NCI-H146 treated with DMSO at 0.1 percent for 48 hours (cell line): ENCODE measurements around the gene TDRD15.
"Not testable (repeated sequence)": the region's sequence is repeated elsewhere in the genome, so short reads cannot be mapped to it uniquely, and the experiment has no call there.

ENCODE experiments used
- DNase-seq: peaks from one replicate; lab custom pipeline; 2025; ENCODE audit not compliant: unreplicated experiment; lab: John Stamatoyannopoulos, UW

The TDRD15 gene

GRCh38 chr2:21142149-21142548, 18.4 kb downstream of the TDRD15 start:
- no peak for DNase-seq

- no peak for DNase-seq
These were observed 22.9 kb downstream of the TDRD15 start for GRCh38 chr2:21146638-21147037.

- no peak for DNase-seq
These were observed 24.9 kb downstream of the TDRD15 start for GRCh38 chr2:21148718-21149117.

- not testable (repeated sequence) for DNase-seq
These were observed 27.5 kb downstream of the TDRD15 start for GRCh38 chr2:21151234-21151633.

- no peak for DNase-seq
These were observed 31.8 kb downstream of the TDRD15 start for GRCh38 chr2:21155365-21156136.

- no peak for DNase-seq
These were observed 37.4 kb downstream of the TDRD15 start for GRCh38 chr2:21161122-21161521.

GRCh38 chr2:21161832-21162614, 38.3 kb downstream of the TDRD15 start:
- DNase-seq, result no peak

GRCh38 chr2:21162615-21162878, 38.8 kb downstream of the TDRD15 start:
- DNase-seq, result no peak

GRCh38 chr2:21163213-21163612, 39.4 kb downstream of the TDRD15 start:
- no peak for DNase-seq

- DNase-seq, result no peak
These were observed 41.6 kb downstream of the TDRD15 start for GRCh38 chr2:21165350-21165749.

GRCh38 chr2:21175895-21176646, 52.3 kb downstream of the TDRD15 start:
- DNase-seq, result no peak

- no peak for DNase-seq
These were observed 58.2 kb downstream of the TDRD15 start for GRCh38 chr2:21181957-21182356.

- DNase-seq, result no peak
These were observed 59.5 kb downstream of the TDRD15 start for GRCh38 chr2:21183306-21183705.

- no peak for DNase-seq
These were observed 60.0 kb downstream of the TDRD15 start for GRCh38 chr2:21183726-21184125.

- no peak for DNase-seq
These were observed 67.8 kb downstream of the TDRD15 start for GRCh38 chr2:21191535-21191934.
